ENCODE measurements around the gene CCDC88C.

CCDC88C gene

GRCh38 chr14:91396959-91397815 is 20.4 kb downstream of the CCDC88C start:
- no peak for DNase-seq

- DNase-seq: no peak
These were observed 21.5 kb downstream of the CCDC88C start for GRCh38 chr14:91396013-91396660.

GRCh38 chr14:91395466-91395865 is 22.2 kb downstream of the CCDC88C start:
- no peak for DNase-seq

- no peak for DNase-seq
These were observed 23.2 kb downstream of the CCDC88C start for GRCh38 chr14:91394105-91395081.

GRCh38 chr14:91392623-91393303 is 24.9 kb downstream of the CCDC88C start:
- DNase-seq: no peak

GRCh38 chr14:91390165-91390778 is 27.3 kb downstream of the CCDC88C start:
- no peak for DNase-seq

GRCh38 chr14:91389150-91389549 is 28.5 kb downstream of the CCDC88C start:
- no peak for DNase-seq

GRCh38 chr14:91388551-91388975 is 29.1 kb downstream of the CCDC88C start:
- peak; percentile 33 for DNase-seq

- no peak for DNase-seq
These were observed 29.7 kb downstream of the CCDC88C start for GRCh38 chr14:91387951-91388381.

- peak; percentile 9 for DNase-seq
These were observed 30.3 kb downstream of the CCDC88C start for GRCh38 chr14:91387169-91387835.

GRCh38 chr14:91385697-91386096 is 31.9 kb downstream of the CCDC88C start:
- DNase-seq: no peak

- DNase-seq: no peak
These were observed 32.4 kb downstream of the CCDC88C start for GRCh38 chr14:91385224-91385623.

GRCh38 chr14:91383439-91383838 is 34.2 kb downstream of the CCDC88C start:
- DNase-seq: no peak

GRCh38 chr14:91381801-91382670 is 35.6 kb downstream of the CCDC88C start:
- no peak for DNase-seq

- DNase-seq: peak; percentile 73
These were observed 36.8 kb downstream of the CCDC88C start for GRCh38 chr14:91380610-91381371.

GRCh38 chr14:91380123-91380522 is 37.5 kb downstream of the CCDC88C start:
- DNase-seq: no peak

GRCh38 chr14:91379579-91379932 is 38.1 kb downstream of the CCDC88C start:
- no peak for DNase-seq

- no peak for DNase-seq
These were observed 38.6 kb downstream of the CCDC88C start for GRCh38 chr14:91378930-91379578.

All from fibroblast of skin of back (primary cell).